ENCODE measurements around the gene TBL1X. TPM values are rescaled to one million over a fixed set of nuclear protein-coding genes. Genes with fewer than 3 reads are reported as not detected.

TBL1X gene
- total and polyA plus RNA-seq, 4 donors, result 2.3 to 21.7 (median 13.3) TPM

- 91 to 92% methylated on average over 5 of the region's 5 CpGs for WGBS, 2 donors
- peaks cover 0 to 17% (median 5%) of the 10 kb centered on the region in 3 donors for H3K27me3 ChIP-seq (ENCODE audit: control insufficient read depth in 3 of 3, insufficient read depth in 3 of 3, low read length in 2 of 3)
- no peaks in the 10 kb centered on the region for H3K9me3 ChIP-seq (ENCODE audit: control insufficient read depth in 4 of 4, insufficient read depth in 3 of 4, low read length in 3 of 4)
- no peak for DNase-seq
- TF ChIP-seq, protein P1, sequence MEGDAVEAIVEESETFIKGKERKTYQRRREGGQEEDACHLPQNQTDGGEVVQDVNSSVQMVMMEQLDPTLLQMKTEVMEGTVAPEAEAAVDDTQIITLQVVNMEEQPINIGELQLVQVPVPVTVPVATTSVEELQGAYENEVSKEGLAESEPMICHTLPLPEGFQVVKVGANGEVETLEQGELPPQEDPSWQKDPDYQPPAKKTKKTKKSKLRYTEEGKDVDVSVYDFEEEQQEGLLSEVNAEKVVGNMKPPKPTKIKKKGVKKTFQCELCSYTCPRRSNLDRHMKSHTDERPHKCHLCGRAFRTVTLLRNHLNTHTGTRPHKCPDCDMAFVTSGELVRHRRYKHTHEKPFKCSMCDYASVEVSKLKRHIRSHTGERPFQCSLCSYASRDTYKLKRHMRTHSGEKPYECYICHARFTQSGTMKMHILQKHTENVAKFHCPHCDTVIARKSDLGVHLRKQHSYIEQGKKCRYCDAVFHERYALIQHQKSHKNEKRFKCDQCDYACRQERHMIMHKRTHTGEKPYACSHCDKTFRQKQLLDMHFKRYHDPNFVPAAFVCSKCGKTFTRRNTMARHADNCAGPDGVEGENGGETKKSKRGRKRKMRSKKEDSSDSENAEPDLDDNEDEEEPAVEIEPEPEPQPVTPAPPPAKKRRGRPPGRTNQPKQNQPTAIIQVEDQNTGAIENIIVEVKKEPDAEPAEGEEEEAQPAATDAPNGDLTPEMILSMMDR (IDR thresholded peaks at IDR 0.05; ENCODE audit: control extremely low read depth, extremely low read depth), result no peak
- H3K36me3 ChIP-seq (ENCODE audit: control insufficient read depth in 4 of 4, insufficient read depth in 4 of 4, low read length in 4 of 4), result no peaks in the 10 kb centered on the region
- H3K9ac ChIP-seq (ENCODE audit: insufficient read depth in 1 of 2, low read length in 2 of 2), result no peak overlapping the region
- no peak overlapping the region for H3K27ac ChIP-seq (ENCODE audit: low read depth in 1 of 2, low read length in 1 of 2)
- H3K4me1 ChIP-seq (ENCODE audit: control insufficient read depth in 5 of 5, insufficient read depth in 5 of 5, low read length in 5 of 5), result peaks cover 0 to 6% (median 2%) of the 10 kb centered on the region in 5 donors
- no peak for ATAC-seq (ENCODE audit: insufficient read depth, low FRiP score)
- no peak overlapping the region for H3K4me3 ChIP-seq
Observed at GRCh38 chrX:9561199-9561598, 96.3 kb downstream of the TBL1X start.

GRCh38 chrX:9562851-9563250 lies 98.0 kb downstream of the TBL1X start:
- Histone ChIP-seq H3K9me3 (ENCODE audit: control insufficient read depth in 4 of 4, insufficient read depth in 3 of 4, low read length in 3 of 4) (no peaks in the 10 kb centered on the region), H3K9ac (ENCODE audit: insufficient read depth in 1 of 2, low read length in 2 of 2) (no peak overlapping the region), H3K27me3 (ENCODE audit: control insufficient read depth in 3 of 3, insufficient read depth in 3 of 3, low read length in 2 of 3) (peaks cover 0 to 18% (median 2%) of the 10 kb centered on the region in 3 donors), H3K27ac (ENCODE audit: low read depth in 1 of 2, low read length in 1 of 2) (peak overlapping the region in 1 of 2 donors; percentile 45), H3K4me3 (no peak overlapping the region), H3K4me1 (ENCODE audit: control insufficient read depth in 5 of 5, insufficient read depth in 5 of 5, low read length in 5 of 5) (peaks cover 0 to 10% (median 4%) of the 10 kb centered on the region in 5 donors), H3K36me3 (ENCODE audit: control insufficient read depth in 4 of 4, insufficient read depth in 4 of 4, low read length in 4 of 4) (no peaks in the 10 kb centered on the region)
- no peak for DNase-seq
- ATAC-seq (ENCODE audit: insufficient read depth, low FRiP score), result no peak
- 77 to 87% methylated on average over 8 of the region's 8 CpGs for WGBS, 2 donors
- TF ChIP-seq, protein P1 (IDR thresholded peaks at IDR 0.05; ENCODE audit: control extremely low read depth, extremely low read depth), result no peak

GRCh38 chrX:9566150-9566621 lies 101.3 kb downstream of the TBL1X start:
- no peak overlapping the region for H3K27ac ChIP-seq (ENCODE audit: low read depth in 1 of 2, low read length in 1 of 2)
- H3K9me3 ChIP-seq (ENCODE audit: control insufficient read depth in 4 of 4, insufficient read depth in 3 of 4, low read length in 3 of 4), result peaks cover 0 to 10% (median 0%) of the 10 kb centered on the region in 4 donors
- peak; percentile 35 to 75 (median 39) for DNase-seq
- ATAC-seq (ENCODE audit: insufficient read depth, low FRiP score), result peak; percentile 75
- peaks cover 0 to 13% (median 13%) of the 10 kb centered on the region in 3 donors for H3K27me3 ChIP-seq (ENCODE audit: control insufficient read depth in 3 of 3, insufficient read depth in 3 of 3, low read length in 2 of 3)
- H3K36me3 ChIP-seq (ENCODE audit: control insufficient read depth in 4 of 4, insufficient read depth in 4 of 4, low read length in 4 of 4), result no peaks in the 10 kb centered on the region
- TF ChIP-seq, protein P1 (IDR thresholded peaks at IDR 0.05; ENCODE audit: control extremely low read depth, extremely low read depth), result no peak
- no peak overlapping the region for H3K4me3 ChIP-seq
- 19 to 46% methylated on average over 6 of the region's 6 CpGs for WGBS, 2 donors
- H3K4me1 ChIP-seq (ENCODE audit: control insufficient read depth in 5 of 5, insufficient read depth in 5 of 5, low read length in 5 of 5), result peaks cover 0 to 12% (median 2%) of the 10 kb centered on the region in 5 donors
- no peak overlapping the region for H3K9ac ChIP-seq (ENCODE audit: insufficient read depth in 1 of 2, low read length in 2 of 2)

- WGBS, 2 donors, result 47 to 71% methylated on average over 10 of the region's 10 CpGs
- no peak overlapping the region for H3K9ac ChIP-seq (ENCODE audit: insufficient read depth in 1 of 2, low read length in 2 of 2)
- DNase-seq, result peak in 2 of 3 donors; percentile 21 to 25
- peaks cover 0 to 19% (median 13%) of the 10 kb centered on the region in 3 donors for H3K27me3 ChIP-seq (ENCODE audit: control insufficient read depth in 3 of 3, insufficient read depth in 3 of 3, low read length in 2 of 3)
- peaks cover 0 to 12% (median 2%) of the 10 kb centered on the region in 5 donors for H3K4me1 ChIP-seq (ENCODE audit: control insufficient read depth in 5 of 5, insufficient read depth in 5 of 5, low read length in 5 of 5)
- H3K36me3 ChIP-seq (ENCODE audit: control insufficient read depth in 4 of 4, insufficient read depth in 4 of 4, low read length in 4 of 4), result no peaks in the 10 kb centered on the region
- ATAC-seq (ENCODE audit: insufficient read depth, low FRiP score), result no peak
- no peak overlapping the region for H3K4me3 ChIP-seq
- no peak overlapping the region for H3K27ac ChIP-seq (ENCODE audit: low read depth in 1 of 2, low read length in 1 of 2)
- TF ChIP-seq, protein P1 (IDR thresholded peaks at IDR 0.05; ENCODE audit: control extremely low read depth, extremely low read depth), result no peak
- peaks cover 0 to 10% (median 0%) of the 10 kb centered on the region in 4 donors for H3K9me3 ChIP-seq (ENCODE audit: control insufficient read depth in 4 of 4, insufficient read depth in 3 of 4, low read length in 3 of 4)
Observed at GRCh38 chrX:9569876-9570301, 105.0 kb downstream of the TBL1X start.
